Measurements from ENCODE around the gene TMEM244.
"Not testable (repeated sequence)": the region's sequence is repeated elsewhere in the genome, so short reads cannot be mapped to it uniquely, and the experiment has no call there.

Gene TMEM244

DNA sequence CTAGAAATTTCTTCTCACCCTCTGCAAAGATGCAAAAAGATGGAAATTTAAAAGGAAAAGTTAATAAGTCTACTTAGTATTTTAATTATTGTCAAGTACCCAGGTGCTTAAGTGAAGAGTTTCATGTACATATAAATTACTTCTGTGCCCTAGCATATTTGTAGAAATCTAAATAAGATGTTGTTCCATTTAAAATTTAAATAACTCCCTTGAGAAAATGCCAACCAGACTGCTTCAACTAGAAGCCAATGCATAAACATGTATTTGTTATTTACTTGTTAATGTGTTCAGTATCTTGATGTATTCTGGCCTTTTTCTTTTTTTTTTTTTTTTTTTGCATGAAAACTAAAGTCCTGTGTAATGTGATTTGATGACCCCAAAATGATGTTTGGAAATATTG lies 6.3 kb upstream of the TMEM244 start:
- no peak for DNase-seq (ENCODE audit: low spot score)
- FAIRE-seq: no peak

DNA sequence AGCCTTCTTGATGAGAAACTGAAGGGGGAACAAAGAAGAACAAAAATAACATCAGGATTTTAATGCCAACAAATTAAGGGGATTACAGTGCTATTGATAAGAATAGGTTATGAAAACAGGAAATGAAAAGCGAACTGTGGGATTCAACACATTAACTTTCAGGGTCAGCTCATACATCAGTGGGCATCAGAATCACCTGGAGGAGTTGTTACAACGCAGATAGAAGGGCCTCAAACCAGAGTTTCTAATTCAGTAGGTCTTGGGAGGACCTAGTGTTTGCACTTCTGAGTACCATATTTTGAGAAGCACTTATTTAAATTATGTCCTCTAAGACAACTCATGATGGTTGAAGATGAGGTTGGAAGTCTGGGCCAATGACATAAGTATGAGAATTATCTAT lies 5.6 kb upstream of the TMEM244 start:
- FAIRE-seq (no peak), DNase-seq (ENCODE audit: low spot score) (no peak)

DNA sequence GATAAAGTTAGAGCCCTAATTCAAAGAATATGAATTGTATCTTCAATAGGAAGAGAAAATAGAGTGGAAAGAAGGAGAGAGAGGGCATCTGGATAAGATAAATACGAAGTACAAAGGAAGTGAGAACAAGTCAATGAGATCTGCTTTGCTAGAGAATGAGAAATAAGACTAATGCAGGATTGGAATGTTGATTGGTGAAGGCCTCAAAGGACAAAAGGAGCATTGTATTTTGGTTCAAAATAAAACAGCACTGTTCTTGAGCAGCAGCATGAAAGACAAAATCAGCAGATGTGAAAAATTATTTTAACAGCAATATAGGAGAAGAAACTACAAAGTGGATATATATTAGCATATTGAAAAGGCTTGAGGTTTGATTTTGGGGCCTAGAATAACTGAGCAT lies 5.1 kb upstream of the TMEM244 start:
- FAIRE-seq (no peak), DNase-seq (ENCODE audit: low spot score) (no peak)

DNA sequence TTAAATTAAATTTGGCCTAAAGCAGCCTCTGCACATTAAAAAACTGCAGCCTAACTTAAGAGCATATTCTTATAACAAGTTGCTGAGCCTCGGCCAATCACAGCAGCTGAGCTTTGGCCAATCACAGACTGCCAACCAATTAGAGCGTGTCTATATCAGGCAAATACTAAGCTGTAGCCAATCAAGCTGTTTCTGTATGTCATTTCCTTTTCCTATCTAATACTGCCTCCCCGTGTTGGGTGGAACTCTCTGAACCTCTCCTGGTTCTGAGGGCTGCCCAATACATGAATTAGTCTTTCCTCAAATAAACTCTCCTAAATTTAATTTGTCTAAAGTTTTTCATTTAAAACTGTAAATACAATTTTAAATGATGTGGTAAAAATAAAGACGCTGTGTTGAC lies 3.9 kb upstream of the TMEM244 start:
- DNase-seq (ENCODE audit: low spot score) (no peak), FAIRE-seq (no peak)

DNA sequence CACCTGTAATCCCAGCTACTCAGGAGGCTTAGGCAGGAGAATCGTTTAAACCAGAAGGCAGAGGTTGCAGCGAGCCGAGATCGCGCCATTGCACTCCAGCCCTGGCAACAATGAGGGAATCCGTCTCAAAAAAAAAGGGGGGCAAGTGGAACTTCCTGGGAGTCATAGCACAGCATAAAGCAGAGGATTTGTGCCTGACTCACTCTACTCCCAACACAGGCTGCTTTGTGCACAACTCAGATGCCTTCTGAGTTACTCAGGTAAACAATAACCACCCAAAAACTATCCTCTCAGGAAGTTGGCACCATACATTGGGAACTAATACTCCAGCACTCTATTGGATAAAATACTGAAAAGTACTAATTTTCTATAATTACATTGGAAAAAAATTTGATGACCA lies 2.5 kb upstream of the TMEM244 start:
- no peak for FAIRE-seq
- DNase-seq (ENCODE audit: low spot score): peak; percentile 77

DNA sequence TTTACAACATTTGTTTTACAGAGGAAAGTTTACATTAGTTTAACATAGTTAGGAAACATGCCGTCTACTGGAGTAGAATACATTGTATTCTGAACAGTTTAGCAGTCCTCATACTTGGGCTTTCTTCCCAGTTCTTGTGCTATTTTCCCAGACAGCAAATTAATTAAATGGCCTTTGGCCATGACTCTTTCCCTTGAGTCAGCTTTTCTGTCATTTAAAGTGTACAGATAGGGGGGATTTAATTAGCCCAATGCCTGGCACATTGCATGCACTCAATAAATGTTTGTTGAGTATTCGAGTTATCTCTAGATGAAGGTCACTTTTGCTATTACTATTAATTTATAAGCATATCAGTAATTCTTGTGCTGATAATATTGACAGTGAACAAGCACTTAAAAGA lies 1.6 kb downstream of the TMEM244 start:
- FAIRE-seq: no peak
- DNase-seq (ENCODE audit: low spot score): no peak

DNA sequence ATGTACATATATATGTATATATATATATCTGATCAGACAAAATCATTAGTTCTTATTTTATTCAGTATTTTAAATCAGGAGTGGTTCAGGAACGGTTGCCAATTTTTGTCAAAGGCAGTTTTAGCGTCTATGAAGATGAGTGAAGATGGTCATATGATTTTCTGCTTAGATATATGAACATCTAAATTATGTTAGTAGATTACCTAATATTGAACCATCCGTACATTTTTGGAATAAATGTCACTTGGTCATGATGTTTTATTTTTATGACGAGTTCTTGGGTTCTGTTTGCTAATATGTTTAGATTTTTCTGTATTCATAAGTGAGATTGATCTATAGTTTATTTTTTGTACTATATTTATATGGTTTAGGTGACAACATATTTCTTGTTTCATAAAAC lies 3.3 kb downstream of the TMEM244 start:
- DNase-seq (ENCODE audit: low spot score): no peak
- no peak for FAIRE-seq

DNA sequence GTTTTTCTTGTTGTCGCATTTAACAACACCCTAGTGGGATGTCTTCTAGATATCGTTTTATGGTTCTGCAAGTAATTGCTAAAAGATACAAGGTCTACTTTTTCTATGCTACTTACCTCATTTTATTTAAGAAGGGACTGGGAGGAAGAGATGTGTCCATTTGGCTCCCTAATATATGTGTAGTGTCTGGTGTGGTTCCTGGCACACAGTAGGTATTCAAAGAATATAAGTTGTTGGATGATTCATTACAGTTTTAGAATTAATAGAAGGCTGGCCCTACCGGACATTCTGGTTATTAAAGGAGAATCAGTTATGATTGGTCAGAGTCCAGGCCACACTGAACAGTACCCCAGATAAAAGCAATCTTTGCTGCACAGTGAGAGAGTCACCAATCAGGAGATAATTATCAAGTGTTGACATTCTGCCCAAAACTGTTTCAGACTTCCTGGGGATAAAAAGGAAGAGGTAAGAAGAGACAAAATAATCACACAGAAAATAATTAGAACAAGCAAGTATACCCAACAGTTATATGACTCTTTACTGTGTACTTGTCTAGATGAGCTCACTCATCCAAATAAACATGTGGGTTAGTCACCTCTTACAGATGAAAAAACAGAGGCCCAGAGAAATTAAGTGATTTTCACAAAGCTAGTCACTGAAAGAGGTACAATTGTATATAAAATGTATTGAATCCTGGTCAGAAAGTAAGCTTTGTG lies 7.0 kb downstream of the TMEM244 start:
- DNase-seq (ENCODE audit: low spot score): no peak
- FAIRE-seq: no peak

DNA sequence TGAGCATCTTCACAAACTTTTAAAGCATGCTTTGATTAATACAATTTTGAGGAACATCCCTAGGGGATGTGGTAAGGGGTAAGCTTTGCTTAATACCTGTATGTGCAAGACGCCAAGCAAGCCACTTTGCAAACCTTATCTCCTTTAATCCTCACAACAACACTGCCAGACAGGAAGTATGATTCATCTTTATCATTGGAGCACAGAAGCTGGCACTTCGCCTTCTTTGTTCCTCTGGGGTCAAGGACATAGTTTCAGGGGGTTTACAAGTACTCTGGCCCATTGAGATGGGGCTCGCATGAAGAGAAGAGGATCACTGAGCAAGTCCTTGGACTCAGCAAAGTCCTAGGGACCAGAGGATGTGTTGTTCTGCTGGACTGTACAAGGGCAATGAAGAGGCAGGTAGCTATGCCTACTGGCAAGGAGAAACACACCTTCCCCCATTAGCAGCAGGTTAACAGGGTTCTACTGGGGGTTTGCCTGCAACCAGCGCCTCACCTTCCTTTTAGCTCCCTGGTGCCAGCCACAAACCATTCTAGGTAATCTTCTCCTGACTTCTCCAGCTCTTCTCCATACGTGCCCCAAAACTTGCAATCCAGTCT lies 8.8 kb downstream of the TMEM244 start:
- no peak for FAIRE-seq
- DNase-seq (ENCODE audit: low spot score): peak; percentile 26

DNA sequence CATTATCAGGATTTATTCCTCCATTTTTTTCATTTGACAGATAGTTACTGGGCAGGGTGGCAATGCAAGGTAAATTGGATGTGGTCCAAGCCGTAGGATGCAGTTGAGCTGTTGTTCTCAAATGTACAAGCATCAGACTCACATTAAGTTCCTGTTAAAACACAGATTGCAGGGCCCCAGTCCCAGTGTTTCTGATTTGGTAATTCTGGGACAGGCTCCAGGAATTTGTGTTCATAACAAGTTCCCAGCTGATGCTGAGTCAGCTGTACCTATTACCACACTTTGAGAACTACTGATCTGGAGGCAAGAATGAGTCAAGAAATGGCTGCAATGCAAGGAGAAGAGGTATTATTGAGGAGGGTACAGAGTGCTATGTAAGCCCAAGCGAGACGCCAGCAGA lies 11.7 kb downstream of the TMEM244 start:
- FAIRE-seq: no peak
- DNase-seq (ENCODE audit: low spot score): peak; percentile 32

DNA sequence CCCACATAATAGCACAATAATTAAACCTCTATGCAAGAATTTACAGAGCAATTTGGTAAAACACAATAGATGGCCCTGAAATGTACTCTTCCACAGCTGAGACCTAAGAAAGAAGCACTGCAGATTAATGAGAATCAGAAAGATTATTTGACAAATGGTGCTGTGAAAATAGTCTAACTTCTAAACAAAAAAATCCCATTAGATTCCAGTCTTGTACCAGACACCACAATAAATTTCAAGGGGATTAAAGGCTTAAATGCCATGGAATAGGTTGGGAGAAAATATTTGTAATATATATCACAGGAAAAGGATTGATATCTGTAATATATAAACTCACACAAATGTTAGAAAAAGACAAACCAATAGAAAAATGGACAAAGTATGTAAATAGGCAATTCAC lies 14.4 kb downstream of the TMEM244 start:
- FAIRE-seq: no peak
- DNase-seq (ENCODE audit: low spot score): no peak

DNA sequence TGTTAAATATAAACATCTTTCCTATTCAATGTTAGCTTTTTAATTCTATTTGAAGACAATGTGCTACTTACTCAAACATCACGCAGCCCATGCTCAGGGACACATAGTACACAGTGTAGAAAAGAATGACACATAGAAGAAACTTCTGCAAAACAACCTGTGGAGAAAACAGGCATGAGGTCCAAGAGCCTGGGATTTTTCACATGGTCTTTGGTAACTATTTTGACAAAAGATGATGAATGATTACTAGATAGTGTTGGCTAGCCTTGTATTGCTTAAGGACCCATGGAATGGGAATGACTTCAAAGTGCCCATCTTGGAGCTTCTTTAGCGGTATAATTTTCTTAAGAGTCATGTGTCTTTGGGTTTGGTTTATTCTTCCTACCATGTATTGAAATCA lies 15.4 kb downstream of the TMEM244 start:
- no peak for FAIRE-seq
- DNase-seq (ENCODE audit: low spot score): no peak

DNA sequence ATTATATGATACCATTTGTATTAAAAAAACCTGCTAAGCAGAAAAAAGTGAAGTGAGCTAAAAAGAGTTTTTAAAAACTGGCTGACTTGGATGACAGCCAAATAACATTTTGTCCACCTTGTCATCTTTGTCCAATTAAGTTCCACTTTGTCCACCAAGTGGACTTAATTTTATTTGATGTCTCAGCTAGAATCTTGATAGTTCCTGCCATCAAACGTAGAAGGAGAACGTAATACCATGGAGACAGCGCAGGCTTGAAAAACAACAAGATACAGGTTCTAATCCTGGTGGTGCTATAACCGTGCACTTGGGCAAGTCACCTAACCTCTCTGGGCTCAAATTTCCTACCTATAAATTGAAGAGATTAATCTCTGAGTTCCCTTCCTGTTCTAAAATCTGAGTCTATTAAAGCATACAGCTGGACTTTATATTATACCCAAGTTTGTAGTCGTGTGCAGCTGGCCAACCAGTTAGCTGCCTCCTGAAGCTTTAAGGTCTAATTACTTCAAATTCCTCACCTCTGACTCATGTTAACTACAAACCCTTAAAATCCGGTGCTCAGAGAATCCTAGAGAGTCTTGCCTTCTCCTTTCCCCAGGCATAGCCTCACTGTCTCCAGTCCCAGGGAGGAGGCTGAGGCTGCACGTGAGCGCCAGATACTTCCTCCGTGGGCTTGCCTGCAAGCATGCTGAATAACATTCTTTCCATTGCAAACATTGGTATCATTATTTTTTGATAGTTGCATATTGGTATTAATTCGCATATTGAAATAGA lies 16.8 kb downstream of the TMEM244 start:
- DNase-seq (ENCODE audit: low spot score) (peak; percentile 76), FAIRE-seq (no peak)

DNA sequence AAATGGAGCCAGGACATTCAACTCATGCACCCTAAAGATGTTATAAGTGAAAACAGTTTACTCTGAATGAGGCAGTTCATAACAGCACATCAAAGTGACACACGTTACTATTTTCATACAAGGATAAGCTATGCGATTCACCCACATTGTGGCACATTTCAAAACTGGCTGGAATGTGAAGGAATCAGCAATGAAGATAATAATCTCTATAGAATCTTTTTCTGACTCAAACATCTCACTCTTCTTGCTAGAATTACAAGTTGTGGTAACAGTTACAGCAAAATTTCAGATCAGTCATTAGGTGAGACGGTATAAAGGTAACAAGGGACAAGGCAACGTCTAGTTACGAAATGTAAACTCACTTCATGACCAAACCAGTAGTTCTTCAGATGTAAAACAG lies 17.5 kb downstream of the TMEM244 start:
- DNase-seq (ENCODE audit: low spot score): no peak
- no peak for FAIRE-seq

DNA sequence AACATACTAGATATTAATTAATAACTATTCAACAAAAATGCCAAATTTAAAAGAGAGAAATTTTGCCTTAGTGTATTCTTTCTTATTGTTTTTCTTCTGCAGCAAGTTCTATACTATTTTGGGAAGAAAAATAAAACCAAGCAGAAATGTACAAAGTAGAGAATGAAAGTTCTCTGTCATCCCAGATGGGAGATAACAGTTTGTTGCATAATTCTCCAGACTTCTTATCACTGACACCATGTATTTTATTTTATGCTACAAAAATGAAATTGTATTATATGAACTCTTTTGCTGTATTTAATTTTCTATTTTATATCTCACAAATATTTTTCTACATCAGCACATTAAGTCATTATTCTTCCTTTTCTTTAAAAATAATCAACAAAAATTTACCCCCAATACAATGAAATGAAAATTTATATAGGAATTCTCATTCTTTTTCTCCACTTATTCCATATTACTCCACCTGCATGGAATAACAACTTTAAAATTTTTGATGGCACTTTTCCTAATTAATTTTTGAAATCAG lies 18.2 kb downstream of the TMEM244 start:
- FAIRE-seq: no peak
- DNase-seq (ENCODE audit: low spot score): no peak

DNA sequence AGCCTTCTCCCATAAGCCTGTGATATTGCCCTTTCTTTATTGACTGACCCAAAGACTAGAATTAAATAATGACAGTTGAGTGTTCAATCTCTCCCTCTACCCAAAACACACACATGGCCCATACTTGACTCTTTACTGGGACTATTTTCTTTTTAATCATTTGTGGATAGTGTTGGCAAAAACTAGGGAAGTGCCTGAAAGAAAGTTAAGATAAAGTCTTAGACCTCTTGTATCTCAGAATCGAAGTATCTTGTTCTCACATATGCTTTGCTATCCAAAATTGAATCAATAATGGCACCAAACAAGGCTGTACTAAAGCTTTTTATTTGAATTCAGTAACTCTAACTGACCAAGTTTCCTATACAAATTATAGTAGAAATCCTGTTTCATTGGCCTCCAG lies 19.0 kb downstream of the TMEM244 start:
- FAIRE-seq (no peak), DNase-seq (ENCODE audit: low spot score) (no peak)

DNA sequence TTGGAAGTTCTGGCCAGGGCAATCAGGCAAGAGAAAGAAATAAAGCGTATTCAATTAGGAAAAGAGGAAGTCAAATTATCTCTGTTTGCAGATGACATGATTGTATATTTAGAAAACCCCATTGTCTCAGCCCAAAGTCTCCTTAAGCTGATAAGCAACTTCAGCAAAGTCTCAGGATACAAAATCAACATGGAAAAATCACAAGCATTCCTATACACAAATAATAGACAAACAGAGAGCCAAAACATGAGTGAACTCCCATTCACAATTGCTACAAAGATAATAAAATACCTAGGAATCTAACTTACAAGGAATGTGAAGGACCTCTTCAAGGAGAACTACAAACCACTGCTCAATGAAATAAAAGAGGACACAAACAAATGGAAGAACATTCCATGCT lies 21.6 kb downstream of the TMEM244 start:
- FAIRE-seq; DNase-seq (ENCODE audit: low spot score): not testable (repeated sequence)

DNA sequence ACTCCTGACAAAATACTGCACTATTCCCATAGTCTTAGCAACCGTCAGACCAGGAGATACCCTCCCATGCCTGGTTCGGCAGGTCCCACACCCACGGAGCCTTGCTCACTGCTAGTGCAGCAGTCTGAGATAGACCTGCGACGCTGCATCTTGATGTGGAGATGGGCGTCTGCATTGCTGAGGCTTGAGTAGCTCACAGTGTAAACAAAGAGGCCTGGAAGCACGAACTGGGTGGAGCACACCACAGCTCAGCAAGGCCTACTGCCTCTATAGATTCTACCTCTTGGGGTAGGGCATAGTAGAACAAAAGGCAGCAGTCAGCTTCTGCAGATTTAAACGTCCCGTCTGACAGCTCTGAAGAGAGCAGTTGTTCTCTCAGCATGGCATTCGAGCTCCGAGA lies 25.4 kb downstream of the TMEM244 start:
- no peak for FAIRE-seq
- DNase-seq (ENCODE audit: low spot score): no peak

DNA sequence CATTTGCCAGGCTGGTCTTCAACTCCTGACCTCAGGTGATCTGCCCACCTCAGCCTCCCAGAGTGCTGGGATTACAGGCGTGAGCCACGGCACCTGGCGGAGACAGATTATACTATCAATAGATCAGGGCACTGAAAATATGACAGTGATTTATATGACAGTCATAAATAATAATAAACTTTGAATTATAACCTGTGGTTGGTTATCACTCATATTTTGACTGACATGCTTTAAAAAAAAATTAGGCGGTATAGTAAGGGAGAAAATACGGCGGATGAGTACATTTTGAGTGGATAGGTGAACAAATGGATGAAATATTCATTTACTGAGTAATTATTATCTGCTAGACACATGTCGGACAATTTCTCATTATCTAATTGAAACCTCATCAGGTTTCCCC lies 28.8 kb downstream of the TMEM244 start:
- no peak for FAIRE-seq
- no peak for DNase-seq (ENCODE audit: low spot score)

DNA sequence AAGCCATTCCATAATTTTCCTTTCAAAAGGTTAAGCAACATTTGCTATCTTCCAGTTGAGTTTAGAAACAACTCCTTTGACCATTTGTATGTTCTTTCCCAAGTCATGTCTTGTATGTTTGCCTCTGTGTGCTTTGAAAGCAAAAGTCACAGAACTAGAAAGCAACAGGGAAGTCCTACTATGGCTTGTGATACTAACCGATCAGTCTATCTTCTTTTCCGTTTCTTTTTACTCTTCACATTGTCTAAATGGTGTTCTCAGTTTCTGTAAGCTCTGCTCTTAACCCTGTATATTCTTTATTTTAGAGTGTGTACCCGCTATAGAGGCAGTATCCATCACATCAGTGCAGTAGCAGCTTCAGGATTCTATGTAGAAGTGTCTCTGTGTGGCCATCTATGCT lies 32.9 kb downstream of the TMEM244 start:
- FAIRE-seq (no peak), DNase-seq (ENCODE audit: low spot score) (no peak)

DNA sequence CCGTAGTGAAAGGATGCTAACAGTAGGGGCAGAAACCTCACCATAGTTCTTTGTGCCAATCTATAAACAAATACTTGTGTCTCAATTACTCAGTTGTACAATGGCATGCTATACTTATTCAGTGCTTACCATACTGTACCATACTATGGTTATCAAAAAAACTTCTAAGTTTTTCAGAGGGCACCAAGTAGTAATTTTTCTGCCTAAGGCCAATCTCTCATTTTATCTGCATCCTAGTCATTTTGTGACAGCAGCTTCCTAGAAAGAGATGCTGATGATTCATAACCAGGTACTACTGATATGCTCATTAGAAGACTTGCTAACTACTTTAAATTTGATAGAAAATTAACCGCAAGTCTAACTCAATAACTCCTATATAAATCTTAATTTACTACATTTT lies 42.9 kb downstream of the TMEM244 start:
- DNase-seq (ENCODE audit: low spot score) (no peak), FAIRE-seq (no peak)

DNA sequence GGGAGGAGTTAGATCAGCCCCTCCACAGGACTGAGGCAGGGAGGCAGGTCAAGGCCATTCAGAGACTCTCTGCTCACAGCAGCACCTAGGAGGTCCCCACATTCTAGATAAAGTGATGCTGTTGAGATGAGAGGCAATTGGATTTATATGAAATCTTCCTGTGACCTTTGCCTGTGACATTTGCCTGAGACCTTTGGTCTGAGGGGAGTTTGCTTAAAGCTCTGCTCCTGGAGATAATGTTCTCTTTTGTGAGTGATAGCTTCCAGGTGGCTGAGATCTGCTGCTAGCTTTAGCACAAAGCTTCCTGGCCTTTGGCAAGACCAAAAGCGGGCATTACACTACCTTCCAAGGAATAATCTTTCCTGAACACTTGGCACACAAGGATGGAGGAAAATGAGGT lies 43.3 kb downstream of the TMEM244 start:
- FAIRE-seq (no peak), DNase-seq (ENCODE audit: low spot score) (no peak)

DNA sequence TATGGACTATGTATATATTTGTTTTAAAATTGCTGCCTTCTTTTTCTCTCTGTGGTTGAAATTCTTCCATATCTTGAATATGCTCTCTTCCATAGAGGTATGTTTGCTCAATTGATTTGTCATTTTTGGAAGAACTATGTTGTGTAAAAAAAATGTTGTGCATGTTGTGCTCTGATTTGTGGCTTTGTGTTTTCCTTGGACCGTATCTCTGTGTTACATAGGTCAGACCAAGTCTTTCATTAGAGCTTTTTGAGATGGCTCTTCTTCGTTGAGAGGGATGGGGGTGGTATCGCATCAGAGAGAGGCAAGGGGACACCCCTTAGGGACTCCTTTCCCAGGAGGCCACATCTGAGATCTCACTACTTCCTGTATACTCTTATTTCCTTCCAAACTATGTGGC lies 43.8 kb downstream of the TMEM244 start:
- FAIRE-seq (no peak), DNase-seq (ENCODE audit: low spot score) (no peak)
